ENCODE results near the gene OR5AP2. TPM values are rescaled to one million over a fixed set of nuclear protein-coding genes. Genes with fewer than 3 reads are reported as not detected.

Gene OR5AP2
- not detected in 5 replicates for total RNA-seq (2022; extraction: Qiagen RNA extraction; ENCODE audit: low read depth)

DNA sequence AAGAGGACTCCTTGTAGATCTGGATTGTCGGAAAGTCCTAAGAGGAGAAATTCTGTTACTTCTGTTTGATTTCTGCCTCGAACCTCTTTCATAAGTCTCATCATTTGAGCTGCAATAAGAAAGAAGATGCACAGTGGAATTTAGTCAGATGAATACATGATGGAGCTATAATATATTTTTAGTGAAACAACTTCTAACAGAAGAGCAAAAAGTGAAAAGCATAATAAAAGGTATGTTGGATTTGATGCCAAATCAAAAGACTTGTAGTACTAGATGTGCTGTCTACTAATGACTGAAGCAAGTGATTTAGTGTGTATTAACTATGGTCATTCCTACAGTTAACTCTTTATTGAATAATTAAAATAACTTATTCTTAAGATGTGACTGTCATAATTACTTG, at the start of gene OR5AP2:
Gene OR5AP2 (minus strand): TSS at position 101 of the 400 bp plus-strand sequence. CDS start 0 bp downstream, at position 101.

DNA sequence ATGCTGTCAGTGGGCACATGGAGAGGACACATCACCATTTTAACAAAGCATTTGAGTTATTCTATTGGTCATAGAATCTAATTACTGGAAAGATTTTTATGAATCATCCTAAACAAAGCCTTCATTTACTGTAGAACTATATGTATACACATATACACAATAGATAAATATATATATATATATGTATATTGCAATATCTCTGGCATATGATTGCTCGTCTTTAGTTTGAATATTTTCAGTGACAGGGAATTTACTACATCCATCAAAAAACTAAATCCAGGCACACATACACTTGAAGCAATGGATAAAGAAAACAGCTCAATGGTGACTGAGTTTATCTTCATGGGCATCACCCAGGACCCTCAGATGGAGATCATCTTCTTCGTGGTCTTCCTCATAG, 21.1 kb upstream of the OR5AP2 start, which contains the start of gene OR5AR1:
Gene OR5AR1 (plus strand): TSS at position 301 of the 400 bp plus-strand sequence. CDS start 0 bp downstream, at position 301.

Other genes with a start within 250 kb of the OR5AP2 start
- gene OR5AL1, start 229.7 kb downstream of the OR5AP2 start, total RNA-seq (2022; extraction: Qiagen RNA extraction; ENCODE audit: low read depth) = not detected in 5 replicates
- not detected in 5 replicates for gene OR5M3, start 169.1 kb downstream of the OR5AP2 start, total RNA-seq (2022; extraction: Qiagen RNA extraction; ENCODE audit: low read depth)
- gene OR5M8, start 151.1 kb downstream of the OR5AP2 start, total RNA-seq (2022; extraction: Qiagen RNA extraction; ENCODE audit: low read depth) = not detected in 5 replicates
- gene OR5M11, start 99.2 kb downstream of the OR5AP2 start, total RNA-seq (2022; extraction: Qiagen RNA extraction; ENCODE audit: low read depth) = not detected in 5 replicates
- not detected in 5 replicates for gene OR5M10, start 64.7 kb downstream of the OR5AP2 start, total RNA-seq (2022; extraction: Qiagen RNA extraction; ENCODE audit: low read depth)
- not detected in 5 replicates for gene OR5M1, start 27.6 kb downstream of the OR5AP2 start, total RNA-seq (2022; extraction: Qiagen RNA extraction; ENCODE audit: low read depth)
- not detected in 5 replicates for gene OR5AR1, start 21.2 kb upstream of the OR5AP2 start, total RNA-seq (2022; extraction: Qiagen RNA extraction; ENCODE audit: low read depth)
- not detected in 5 replicates for gene OR9G1, start 56.7 kb upstream of the OR5AP2 start, total RNA-seq (2022; extraction: Qiagen RNA extraction; ENCODE audit: low read depth)
- gene OR9G4, start 106.3 kb upstream of the OR5AP2 start, total RNA-seq (2022; extraction: Qiagen RNA extraction; ENCODE audit: low read depth) = not detected in 5 replicates

Data from A549 treated with ZK216348 at 1 μM for 4 hours (cell line).